ENCODE data around the gene MYZAP.

GRCh38 chr15:57675481-57676181 lies 83.9 kb downstream of the MYZAP start:
- TF ChIP-seq CTCF (IDR thresholded peaks at IDR 0.05) (no peak), POLR2A (IDR thresholded peaks at IDR 0.05) (no peak), POLR2AphosphoS5 (IDR thresholded peaks at IDR 0.05) (no peak)
